HCEC 1CT (cell line): ENCODE measurements around the gene NRARP.

Source experiments
- DNase-seq: peaks from one replicate; pipeline ENCODE4 v3.0.0-alpha.2; 2017

Gene NRARP

DNA sequence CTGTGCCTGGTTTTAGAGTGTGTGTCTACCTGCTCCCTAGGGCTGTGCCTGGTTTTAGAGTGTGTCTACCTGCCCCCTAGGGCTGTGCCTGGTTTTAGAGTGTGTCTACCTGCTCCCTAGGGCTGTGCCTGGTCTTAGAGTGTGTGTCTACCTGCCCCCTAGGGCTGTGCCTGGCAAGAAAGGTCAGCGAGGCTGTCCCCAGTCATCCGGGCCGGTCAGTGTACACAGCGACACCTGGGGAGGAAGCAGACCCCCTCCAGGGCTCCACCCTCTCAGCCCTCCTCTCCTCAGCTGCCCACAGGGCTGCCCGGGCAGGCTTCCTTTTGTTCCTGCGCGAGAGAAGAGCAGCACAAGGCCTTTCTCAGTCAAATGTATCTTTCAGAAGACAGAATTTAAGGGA lies 4.1 kb downstream of the NRARP start:
- no peak for DNase-seq

DNA sequence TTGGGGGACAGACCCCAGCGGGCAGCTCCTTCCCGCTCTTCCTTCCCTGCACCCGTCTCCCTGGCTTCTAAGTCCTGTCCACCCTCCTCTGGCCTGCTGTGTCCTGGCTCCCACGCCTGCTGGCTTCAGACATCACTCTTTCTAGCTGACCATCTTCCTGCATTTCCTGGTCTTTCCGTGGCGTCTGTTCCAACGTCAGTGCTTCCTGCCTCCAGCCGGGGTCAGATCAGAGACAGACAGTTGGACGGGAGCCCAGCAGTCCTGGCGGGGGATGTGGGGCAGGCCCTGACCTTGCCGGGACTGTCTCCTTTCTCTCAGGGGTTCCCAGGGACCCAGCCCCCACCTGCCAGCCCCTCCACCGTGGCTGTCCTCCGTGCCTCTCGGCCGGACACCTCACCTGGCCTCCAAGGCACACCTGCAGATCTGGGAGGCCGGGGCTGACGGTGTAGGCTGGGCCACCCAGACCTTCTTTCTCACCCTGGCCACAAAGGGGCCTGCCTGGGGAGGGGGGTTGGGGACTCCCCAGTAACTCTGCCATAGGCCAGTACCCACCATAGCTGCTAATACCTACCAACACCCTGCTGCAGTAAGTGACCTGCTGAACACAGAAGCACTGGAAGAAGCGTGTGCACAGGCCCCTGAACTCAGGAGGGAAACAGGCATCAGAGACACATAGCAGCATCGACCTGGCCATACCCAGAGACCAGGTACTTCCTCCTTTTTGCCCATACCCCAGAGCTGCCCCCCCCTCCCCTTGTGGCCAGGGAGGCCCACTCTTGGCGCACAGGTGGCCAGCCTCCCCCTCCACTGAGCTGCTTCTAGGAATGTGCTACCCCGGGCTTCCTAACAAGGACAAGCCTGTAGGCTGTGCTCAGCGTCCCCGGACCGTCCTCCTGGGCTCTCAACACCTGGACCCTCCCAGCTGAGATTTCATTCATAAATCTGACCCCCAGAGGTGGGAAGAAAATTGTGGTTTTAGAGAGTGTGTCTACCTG lies 5.1 kb downstream of the NRARP start:
- peak; percentile 37 for DNase-seq

DNA sequence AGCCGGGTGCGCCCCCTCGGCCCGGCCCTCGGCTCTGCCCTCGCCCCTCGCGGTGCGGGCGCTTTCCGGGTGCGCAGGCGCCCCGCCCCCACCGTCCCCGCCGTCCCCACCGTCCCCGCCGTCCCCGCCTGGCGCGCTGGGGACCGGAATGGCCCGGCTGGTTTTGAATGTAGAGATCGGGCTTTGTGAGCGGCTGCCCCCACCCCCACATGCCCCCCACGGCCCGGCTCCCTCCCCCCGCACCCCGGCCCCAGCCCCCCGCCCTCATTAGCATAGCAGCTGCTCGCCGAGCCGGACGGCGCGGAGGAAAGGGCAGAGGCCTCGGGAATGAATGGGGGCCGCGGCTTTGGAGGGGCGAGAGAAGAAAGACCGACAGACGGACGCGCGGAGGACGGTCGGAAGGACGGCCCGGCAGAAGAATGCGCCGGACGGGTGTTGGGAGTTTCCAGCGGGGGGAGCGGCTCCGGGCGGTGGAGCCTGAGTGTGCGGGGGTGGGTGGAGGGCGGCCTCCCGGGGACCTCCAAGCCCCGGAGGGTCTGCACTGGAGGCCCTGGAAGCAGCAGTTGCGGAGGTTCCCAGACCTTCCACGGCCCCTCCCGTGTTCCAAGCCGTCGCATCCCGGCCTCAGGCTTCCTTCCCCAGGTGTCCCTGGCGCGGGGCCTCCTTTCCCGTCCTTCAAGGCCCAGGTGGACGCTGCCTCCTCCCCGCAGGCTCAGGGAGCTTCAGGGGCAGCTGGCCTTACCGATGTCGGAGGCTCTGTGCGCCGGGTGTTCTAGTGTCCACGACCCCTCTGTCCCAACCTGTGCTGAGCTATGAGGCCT lies 6.0 kb downstream of the NRARP start:
- DNase-seq = no peak

DNA sequence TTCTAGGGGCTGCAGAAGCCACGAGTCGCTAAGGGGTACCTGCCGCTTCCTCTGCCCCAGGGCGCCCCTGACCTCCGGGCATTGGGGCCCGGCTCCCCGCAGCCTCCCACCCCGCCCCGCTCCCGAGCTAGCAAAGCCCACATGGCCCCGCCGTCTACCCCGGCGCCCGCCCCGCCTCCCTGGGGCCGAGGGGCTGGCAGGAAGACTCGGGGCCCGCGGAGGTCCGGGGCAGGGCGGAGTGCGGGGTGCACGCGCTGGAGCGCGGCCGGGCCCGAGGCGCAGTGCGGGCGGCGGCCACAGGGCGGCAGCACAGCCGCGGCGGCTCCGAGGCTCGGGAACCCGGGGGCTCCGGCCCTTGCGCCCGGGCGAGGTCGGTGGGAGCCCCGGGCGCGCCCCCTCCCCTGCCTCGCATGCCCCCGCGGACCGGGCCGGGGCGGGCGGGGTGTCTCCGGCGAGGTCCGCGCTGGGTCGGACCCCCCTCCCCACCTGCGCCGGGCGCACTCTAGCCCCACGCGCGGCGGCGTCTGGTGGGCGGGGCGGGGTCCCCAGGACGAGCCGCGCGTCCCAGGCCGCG lies 6.7 kb downstream of the NRARP start:
- DNase-seq = no peak

DNA sequence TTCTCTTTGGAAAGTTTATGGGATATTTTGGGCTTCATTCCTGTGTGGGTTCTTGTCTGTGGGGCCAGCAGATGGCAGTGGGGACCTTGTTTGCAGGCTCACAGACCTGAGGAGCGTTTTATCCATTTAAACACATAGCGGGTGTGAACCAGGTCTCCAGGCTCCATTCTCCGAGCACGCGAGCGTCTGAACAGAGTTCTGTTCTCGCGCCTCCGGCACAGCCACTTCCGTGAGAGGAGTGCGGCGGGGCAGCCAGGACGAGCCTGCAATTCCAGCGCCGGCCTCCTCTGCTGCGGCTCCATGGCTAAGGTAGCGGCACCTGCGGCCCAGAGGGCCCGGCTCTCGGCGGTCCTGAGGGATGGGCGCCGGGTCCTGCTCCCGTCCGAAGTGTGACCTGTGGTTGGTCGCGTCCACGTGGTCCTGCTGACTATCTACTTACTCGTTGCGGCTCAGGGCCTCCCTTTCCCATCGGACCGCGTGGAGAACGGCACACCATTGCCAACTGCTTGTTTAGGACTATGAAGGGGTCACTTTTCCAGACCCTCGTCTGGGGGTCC lies 7.3 kb downstream of the NRARP start:
- DNase-seq = peak; percentile 32

DNA sequence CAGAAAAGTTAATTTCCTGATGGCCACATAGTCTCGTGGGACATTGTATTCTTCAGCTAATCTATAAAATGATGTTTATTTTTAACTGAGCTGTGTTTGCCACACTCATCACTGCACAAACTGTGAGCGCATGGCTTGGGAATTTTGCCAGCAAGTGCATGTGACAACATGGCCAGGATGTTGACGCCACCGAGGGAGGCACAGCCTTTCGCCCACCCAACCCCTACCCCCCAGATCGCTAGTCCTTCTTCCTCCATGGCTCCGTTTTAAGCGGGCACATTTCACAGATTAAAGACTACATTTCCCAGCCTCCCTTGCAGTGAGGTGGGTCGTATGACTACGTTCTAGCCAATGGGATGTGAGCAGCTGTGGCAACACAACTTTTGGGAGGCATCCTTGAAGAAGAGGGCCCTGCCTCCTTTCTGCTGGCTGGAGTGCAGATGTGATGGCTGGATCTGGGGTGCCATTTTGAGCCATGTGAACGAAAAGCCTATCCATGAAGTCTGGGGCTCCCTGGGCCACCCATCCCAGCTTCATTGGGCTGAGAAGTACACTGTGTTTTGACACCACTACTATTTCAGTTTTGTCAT lies 7.9 kb downstream of the NRARP start:
- DNase-seq = peak; percentile 37

DNA sequence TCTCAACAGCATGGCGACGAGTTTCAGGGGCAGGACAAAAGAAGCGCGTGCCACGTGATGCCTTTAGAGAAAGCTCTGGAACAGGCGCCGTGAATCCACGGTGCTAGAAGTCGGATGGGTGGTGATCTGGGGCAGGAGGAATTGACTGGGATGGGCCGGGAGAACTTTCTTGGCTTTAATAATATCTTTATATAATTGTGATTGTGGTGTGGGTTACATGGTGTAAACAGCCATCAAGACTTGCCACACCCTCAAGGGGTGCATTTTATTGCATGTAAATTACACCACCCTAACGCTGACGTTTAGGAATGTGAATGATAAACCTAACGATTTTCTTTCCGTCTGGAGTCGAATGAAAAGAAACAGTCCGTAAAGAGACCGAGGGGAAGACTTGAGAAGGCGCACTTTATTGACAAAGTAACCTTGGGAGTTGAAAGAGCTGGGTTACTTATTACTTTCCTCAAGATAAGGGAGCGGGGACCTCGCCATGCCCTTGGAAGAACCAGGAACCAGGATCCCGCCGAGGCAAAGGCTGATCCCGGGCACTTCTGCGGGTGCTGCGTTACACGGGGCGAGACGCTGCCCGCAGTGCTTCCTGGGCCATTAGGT lies 8.5 kb downstream of the NRARP start:
- no peak for DNase-seq

DNA sequence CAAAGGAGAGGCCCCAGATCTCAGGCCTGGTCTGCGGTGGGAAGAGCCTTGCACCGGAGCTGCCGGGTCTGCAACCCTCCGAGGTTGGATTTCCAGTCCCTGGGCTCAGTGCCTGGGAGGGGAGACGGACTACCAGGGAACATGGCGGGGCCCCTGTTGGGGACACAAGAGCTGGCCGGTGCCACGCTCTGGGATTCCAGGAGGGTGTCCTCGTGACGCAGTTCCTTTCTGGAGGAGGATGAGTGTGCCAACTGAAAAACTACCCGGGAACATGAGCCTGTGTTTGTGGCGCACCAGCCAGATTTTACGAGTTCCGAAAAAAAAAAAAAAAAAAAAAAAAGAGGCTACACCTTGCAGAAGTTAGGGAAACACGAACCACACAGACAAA lies 9.0 kb downstream of the NRARP start:
- DNase-seq = no peak

DNA sequence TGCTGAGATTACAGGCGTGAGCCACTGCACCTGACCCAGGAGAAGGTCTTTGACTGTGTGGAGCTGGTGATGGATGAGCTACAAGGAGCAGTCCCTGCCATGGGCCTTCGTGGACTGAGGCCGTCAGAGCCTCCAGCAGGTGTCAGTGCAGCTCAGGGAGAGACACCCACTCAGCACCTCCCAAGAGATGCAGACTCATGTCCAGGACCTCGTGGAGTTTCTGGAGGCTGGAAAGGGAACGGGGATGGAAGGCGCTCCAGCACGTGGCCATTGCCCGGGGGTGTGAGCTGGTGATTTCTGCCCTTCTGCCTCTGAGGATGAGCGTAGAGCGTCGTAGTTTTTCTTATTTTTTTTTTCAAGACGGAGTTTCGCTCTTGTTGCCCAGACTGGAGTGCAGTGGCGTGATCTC lies 15.1 kb downstream of the NRARP start:
- DNase-seq = peak; percentile 61

DNA sequence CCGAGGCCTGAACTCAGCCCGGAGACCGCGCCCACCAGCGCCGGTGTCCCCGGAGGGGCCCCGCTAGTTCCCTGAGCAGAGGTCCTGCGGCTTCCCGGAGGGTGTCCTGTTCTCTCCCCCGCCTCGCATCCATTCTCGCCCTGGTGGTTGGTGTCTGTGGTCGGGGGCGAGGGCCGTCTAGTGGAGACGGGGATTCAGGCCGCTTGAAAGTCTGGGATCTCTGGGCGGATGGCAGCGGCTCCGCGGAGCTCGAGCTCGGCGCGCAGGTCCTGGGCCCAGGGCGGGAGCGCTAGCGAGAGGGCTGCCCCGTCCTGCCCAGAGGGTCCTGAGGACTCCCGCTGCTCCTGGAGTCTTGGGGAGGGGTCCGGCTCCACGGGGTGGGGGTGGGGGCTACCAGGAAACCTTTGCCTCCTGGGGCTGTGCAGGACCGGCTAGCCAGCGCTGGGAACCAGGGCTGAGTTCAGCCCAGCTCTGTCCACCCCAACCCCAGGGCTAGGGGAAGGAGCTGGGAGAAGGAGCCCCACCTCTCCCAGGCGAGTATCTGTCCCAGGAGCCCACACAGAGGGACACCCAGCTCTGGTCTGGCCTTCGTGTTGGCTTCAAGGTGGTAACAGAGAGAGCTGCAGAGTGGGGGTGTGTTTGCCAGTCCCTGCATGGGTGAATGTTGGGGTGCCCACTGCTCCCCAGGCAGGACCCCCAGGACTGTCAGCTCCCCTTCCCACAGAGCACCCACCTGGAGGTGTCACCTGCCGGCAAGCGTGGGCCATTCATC lies 20.5 kb downstream of the NRARP start:
- DNase-seq = no peak

DNA sequence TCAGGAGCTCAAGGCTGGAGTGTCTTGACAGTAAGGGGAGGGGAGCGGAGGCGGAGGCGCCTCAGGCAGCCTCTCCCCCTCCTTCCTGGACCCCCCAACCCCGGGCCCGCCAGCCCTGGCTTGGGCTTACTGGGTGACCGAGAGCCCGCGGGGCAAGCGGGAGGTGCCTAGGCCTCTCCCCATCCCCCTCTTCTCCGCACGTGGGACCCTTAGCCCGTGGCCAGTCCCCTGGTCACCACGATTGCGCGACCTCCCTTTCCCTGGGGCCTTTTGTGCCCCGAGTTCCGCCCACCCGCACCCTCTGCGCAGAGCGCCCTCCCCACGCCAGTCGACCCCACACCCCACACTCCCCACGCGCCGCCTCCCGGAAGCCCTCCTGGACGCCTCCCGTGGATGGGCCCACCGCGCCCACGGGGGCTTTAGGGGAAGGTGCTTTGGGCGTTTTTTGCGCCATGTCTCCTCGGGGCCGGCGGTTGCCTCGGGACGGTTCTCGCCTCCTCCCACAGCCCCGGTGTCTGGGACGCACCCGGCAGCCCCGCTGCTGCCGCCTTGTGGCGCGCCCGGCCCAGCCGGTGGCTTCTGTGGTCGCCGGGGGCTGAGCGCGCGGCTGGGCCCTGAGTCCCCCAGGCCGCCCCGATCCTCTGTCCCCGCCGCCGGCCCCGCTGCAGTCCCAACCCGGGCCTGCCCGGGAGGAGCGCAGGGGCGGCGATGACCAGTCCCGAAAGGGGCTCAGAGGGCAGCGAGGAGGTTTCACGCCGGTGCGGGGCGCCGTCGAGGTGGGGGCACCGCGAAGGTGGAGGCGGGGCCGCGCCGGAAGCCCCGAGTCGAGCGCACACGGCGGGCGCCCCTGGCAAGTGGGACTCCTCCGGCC lies 21.4 kb downstream of the NRARP start:
- no peak for DNase-seq

DNA sequence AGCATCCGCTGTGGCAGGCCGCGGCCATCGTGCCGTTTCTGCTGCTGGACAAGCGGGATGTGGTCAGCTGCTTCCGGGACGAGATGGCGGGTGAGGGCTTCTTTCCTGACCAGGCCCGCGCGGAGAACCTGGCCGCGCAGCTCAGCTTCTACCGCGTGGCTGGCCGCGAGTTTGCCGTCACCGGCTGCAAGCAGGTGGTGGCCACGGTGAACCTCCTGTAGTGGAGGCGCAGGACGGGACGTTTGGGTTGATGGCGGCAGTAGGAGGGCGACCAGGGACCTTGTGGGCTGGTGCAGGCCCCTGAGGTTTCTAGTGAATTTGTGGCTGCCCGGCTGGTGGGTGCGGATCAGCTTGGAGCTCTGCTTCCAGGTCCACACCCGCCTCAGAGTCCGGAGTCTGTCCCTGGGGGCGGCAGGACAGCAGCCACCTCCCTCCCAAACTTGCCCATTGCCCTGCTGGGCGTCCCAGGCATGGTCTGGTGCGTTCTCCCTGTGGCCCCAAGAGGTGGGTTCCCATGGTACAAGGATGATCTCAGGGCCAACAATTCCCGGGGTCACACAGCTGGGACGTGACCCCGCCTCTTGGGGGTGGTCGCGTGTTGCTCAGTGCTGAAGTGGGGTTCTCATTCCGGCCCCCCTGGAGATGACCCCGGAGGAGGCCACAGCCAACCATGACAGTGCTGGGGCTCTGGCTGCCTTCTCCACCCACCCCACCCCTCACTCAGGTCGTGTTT lies 22.2 kb downstream of the NRARP start:
- no peak for DNase-seq

DNA sequence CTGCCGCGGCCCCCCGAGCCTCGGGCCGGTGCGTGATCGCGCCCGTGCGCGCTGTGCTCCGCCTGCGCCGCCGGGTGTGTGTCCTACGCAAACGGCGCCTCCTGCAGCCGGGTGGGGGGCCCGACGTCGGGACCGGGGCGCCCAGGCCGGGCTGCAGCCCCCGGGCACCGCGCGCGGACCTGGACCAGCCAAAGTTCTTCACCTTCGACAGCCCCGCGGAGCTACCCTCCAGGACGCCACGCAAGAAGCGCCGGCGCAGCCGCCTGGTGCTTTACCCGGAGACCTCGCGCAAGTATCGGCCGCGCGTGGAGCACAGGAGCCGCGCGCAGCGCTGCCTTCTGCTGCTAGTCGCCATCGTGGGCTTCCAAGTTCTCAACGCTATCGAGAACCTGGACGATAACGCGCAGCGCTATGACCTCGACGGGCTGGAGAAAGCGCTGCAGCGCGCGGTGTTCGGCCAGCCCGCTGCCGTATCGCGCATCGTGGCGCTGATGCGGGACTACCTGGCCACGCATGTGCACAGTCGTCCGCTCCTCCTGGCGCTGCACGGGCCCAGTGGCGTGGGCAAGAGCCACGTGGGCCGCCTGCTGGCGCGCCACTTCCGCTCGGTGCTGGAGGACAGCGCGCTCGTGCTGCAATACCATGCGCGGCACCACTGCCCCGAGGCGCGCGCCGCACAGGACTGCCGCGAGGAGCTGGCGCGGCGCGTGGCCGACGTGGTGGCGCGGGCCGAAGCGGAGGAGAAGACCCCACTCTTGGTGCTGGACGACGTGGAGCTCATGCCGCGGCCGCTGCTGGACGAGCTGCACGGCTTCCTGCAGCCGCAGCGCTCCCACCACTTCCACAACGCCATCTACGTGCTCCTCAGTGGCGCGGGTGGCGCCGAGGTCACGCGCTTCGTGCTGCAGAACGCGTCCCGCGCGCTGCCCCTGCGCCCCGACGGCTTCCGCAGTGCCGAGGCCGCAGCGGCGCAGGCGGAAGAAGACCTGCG lies 23.1 kb downstream of the NRARP start:
- no peak for DNase-seq

DNA sequence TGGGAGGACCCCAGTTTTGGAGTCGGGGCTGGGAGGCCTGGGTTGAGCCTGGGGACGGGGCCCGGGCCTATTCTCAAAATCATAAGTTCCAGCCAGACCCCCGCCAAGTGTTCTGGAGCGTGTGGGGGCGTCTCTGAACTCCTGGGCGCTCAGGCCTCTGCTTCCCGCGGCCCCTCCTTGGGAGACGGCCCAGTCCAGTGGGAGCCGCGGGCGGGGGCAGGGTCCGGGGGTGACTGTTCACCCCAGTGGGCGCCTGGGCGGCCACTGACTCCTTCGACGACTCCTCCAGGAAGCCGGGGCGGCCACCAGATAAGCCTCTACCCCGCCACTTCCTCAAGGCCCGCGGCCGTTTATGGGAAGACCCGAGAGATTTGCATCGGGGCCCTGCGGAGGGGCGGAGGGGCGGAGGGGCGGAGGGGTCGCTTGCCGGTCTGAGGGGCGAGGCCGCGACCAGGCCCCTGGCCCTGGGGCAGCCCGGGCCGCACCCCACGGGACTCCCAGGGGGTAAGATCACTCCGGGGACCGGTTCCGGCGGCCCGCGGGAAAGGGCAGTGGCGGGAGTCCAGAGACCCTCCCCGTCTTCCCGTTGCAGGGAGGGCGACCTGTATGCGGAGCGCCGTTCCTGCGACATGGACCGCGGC lies 23.9 kb downstream of the NRARP start:
- DNase-seq = no peak

DNA sequence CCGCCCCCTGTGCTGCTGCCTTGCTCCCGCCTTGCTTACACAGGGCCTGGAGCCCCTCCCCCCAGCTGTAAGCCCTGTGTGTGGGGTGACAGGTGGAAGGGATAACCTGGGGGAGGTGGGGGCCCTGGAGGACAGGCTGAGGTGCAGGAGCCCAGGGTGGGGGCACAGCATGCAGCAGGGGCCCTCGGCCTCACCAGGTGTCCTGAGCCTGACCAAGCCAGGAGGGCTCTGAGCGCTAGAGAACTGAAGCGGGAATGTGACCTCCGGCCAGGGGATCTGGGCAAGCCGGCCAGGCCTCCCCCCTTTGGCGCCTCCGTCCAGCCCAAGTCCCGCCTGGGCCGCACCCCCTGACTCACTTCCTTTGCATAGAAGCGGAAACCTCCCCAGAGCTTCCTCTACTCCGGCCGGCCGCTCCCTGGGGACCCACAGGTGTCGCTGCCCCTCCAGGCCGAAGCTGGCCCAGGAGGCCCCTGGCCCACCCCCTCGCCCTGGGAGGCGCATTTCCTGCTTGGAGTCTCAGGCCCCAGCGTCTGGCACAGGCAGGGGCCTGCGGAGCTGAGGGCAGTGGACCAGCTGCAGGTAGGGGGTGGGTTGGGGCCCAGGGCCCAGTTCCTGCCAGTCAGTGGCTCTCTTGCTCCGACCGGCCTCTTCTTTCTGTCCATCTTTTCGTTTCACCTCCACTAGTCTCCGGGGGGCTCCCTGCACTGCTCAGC lies 24.6 kb downstream of the NRARP start, which contains the start of gene TOR4A:
Gene TOR4A, plus strand, starts transcription at position 398 of the 713 bp plus-strand sequence. CDS start 964 bp downstream, outside the sequence.
- peak; percentile 92 for DNase-seq

DNA sequence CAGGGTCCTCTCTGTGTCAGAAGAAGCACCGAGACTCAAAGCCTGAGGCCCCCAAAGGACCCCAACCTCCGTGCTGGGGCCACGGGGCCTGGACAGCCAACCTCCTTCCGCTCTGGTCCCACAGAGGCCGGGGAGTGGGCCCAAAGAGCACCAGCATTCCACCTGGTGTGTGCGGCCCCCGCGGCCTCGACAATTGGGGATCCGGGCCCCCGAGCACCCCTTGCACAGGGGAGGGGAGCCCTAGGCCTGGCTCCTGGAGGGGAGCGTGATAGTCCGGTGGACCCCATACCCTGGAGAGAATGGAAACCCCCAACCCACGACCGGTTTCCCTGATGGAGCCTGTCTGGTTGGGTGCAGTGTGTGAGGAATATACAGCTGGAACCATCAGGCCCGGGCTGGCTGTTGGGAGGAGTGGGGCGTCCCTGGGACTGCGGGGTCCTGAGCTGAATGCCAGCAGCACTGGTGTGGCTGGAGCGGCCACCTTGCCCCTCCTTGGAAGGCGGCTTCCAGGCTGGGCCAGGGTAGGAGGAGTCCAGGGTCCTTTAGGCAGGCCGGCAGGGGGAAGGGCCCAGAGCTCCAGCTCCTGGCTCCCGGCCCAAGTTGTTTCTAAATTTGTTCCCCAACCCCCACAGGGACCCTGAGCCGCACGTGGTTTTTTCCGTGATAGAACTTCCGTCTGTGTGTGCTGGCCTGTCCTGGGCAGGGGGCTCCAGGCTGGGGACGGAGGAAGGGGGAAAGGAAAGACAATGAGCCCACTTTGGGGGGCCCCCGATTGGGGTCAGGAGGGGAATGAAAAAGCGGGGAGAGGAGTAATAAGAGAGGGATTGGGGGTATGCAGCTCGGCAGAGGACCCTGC lies 25.4 kb downstream of the NRARP start:
- DNase-seq = peak; percentile 67
